ENCODE measurements around the gene BUD31. TPM values are rescaled to one million over a fixed set of nuclear protein-coding genes. Genes with fewer than 3 reads are reported as not detected.

Gene BUD31
- total and polyA plus RNA-seq, 2 of the 8 experiments (the other 6 are each of a cell fraction or from before 2014, with no cell fraction given) = 46.7 to 114 TPM

DNA sequence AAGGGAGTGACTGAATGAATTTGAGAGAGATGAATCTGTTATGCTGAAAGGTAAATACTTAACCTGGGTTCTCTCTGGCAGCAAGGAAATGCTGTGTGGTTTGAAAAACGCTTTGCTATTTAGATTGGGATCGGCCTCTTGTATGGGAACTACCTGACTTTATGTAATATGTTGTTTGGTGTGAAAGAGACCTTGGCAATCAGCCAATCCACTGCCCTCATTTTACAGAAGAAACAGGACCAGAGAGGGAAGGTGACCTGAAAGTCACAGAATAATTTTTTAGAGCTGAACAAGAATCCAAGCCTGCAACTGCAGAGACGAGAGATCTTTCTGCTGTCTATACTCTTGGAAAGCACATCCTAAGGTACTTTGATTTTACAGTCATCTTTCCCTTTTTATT, 1.0 kb downstream of the BUD31 start:
- ChIA-PET CTCF (ENCODE audit: partially characterized antibody) (interaction anchor here (1.3 kb wide), 1 partner anchor 17 kb away, joined by 5 read pairs; no protein-coding TSS in a partner anchor), POLR2A (ENCODE audit: partially characterized antibody) (interaction anchor here (1.1 to 8.4 kb wide), 11 partner anchors 8 to 85 kb away, joined by 3 to 150 read pairs (median 13); partner anchors contain the start of genes ARPC1A, CPSF4 and PTCD1)
- H3K14ac ChIP-seq (ENCODE audit: insufficient read length) = no peak overlapping the region
- no peak overlapping the region for H2BK15ac ChIP-seq (ENCODE audit: low read length)
- WGBS, 2 experiments (ENCODE audit: extremely low coverage in 1 of 2, insufficient coverage in 1 of 2, insufficient read length in 1 of 2, insufficient replicate concordance in 2 of 2, low coverage in 1 of 2, low lambda C conversion rate in 2 of 2, missing lambda C conversion rate in 1 of 2) = 71% methylated on average over 3 of the region's 3 CpGs; no CpG with 5 or more reads in 1 of the 2 experiments
- H3K27ac ChIP-seq (ENCODE audit: low read depth, low read length) = peak overlapping the region; percentile 100; the same call in 1 of the 2 replicates
- peaks cover 0 to 5% (median 3%) of the 10 kb centered on the region in 4 experiments; a peak in 2 of 7 replicates for H3K4me1 ChIP-seq (replicated peaks in 1 of 4; ENCODE audit: control insufficient read depth in 3 of 4, insufficient read depth in 4 of 4, low read length in 3 of 4)
- H3K79me2 ChIP-seq (ENCODE audit: control insufficient read depth in 1 of 2, insufficient read depth in 2 of 2, low read length in 2 of 2) = peaks cover 34 to 57% of the 10 kb centered on the region in 2 experiments
- no peak overlapping the region for H3K23ac ChIP-seq (ENCODE audit: insufficient read length)
- H3K18ac ChIP-seq (ENCODE audit: extremely low read depth, low read length) = no peak overlapping the region
- peaks cover 14% of the 10 kb centered on the region for H3K79me1 ChIP-seq (ENCODE audit: low read depth, low read length)
- H4K20me1 ChIP-seq (replicated peaks in 1 of 2; ENCODE audit: control insufficient read depth in 1 of 2, insufficient read depth in 2 of 2, low read length in 2 of 2) = peaks cover 7 to 10% of the 10 kb centered on the region in 2 experiments
- no peak overlapping the region for H4K5ac ChIP-seq (ENCODE audit: insufficient read length, low read depth, low read length)
- no peak overlapping the region for H4K8ac ChIP-seq (ENCODE audit: extremely low read depth, insufficient read depth, low read length)
- H3K9ac ChIP-seq (replicated peaks in 1 of 4; ENCODE audit: extremely low read depth in 1 of 4, low read depth in 3 of 4, low read length in 3 of 4) = peak overlapping the region in 3 of 4 experiments; percentile 92 to 99 (median 98); a peak in 6 of 7 replicates
- H4K91ac ChIP-seq (replicated peaks; ENCODE audit: insufficient read length, low read length) = no peak overlapping the region
- peaks cover 7 to 39% (median 22%) of the 10 kb centered on the region in 4 experiments for H3K36me3 ChIP-seq (ENCODE audit: control insufficient read depth in 2 of 4, insufficient read depth in 4 of 4, low read length in 3 of 4)
- peaks cover 13% of the 10 kb centered on the region for H3K23me2 ChIP-seq (ENCODE audit: low read depth, low read length)
- H2BK20ac ChIP-seq (ENCODE audit: low read length) = no peak overlapping the region
- H2AFZ ChIP-seq (ENCODE audit: low read length) = no peak overlapping the region
- peak overlapping the region; percentile 93 to 99 (median 97) for H3K4me3 ChIP-seq (ENCODE audit: extremely low read depth in 1 of 4, insufficient read depth in 2 of 4, low read depth in 3 of 4, low read length in 4 of 4)
- FAIRE-seq = no peak
- DNase-seq (ENCODE audit: low read depth in 1 of 2, low spot score in 2 of 2) = no peak
- H3K27me3 ChIP-seq (replicated peaks in 1 of 4; ENCODE audit: control insufficient read depth in 3 of 4, extremely low read depth in 1 of 4, insufficient read depth in 3 of 4, low read length in 3 of 4) = no peaks in the 10 kb centered on the region
- no peak overlapping the region for H2BK12ac ChIP-seq (ENCODE audit: low read depth, low read length)
- no peak overlapping the region for H2BK5ac ChIP-seq (ENCODE audit: low read depth, low read length)
- no peak overlapping the region for H2AK5ac ChIP-seq (ENCODE audit: low read depth, low read length)
- no peak overlapping the region for H3K4ac ChIP-seq (replicated peaks; ENCODE audit: insufficient read length, low read depth, low read length)
- H3K9me3 ChIP-seq (ENCODE audit: insufficient read depth in 2 of 2, low read depth in 1 of 2, low read length in 1 of 2) = no peaks in the 10 kb centered on the region
- H3K4me2 ChIP-seq (ENCODE audit: insufficient read depth in 1 of 2, low read depth in 2 of 2, low read length in 2 of 2) = peak overlapping the region; percentile 74 to 87
- H3K56ac ChIP-seq (replicated peaks; ENCODE audit: insufficient read length, low read depth, low read length) = no peak overlapping the region
- no peak overlapping the region for H2BK120ac ChIP-seq (replicated peaks; ENCODE audit: low read depth, low read length)
- TF ChIP-seq PHF8 (conservative IDR thresholded peaks at IDR 0.05; ENCODE audit: low read depth, low read length) (no peak), SAP30 (IDR thresholded peaks at IDR 0.05; ENCODE audit: insufficient read depth, insufficient replicate concordance, low read length) (no peak)
